Left ventricle myocardium inferior (tissue), 1 donor: ENCODE data around the gene SELENOK. TPM values are rescaled to one million over a fixed set of nuclear protein-coding genes. Genes with fewer than 3 reads are reported as not detected.
A peak's percentile ranks its signal among the peaks of the same experiment; 100 is the strongest.

Experiments used
- DNase-seq: peaks from one replicate; pipeline ENCODE4 v3.0.0-alpha.2; 2020
- H3K27ac ChIP-seq: fragments of 200-600 bp; replicated peaks from 2 replicates; pipeline ENCODE4 v1.8.0; 2021
- H3K27me3 ChIP-seq: fragments of 200-600 bp; 2 replicates; pipeline ENCODE4 v1.8.0; 2021; ENCODE audit warnings: low read depth
- H3K36me3 ChIP-seq: fragments of 200-600 bp; 2 replicates; pipeline ENCODE4 v1.8.0; 2021
- H3K4me1 ChIP-seq: fragments of 200-600 bp; 2 replicates; pipeline ENCODE4 v1.8.0; 2021
- H3K4me3 ChIP-seq: fragments of 200-600 bp; 2 replicates; pipeline ENCODE4 v1.8.0; 2021; ENCODE audit warnings: mild to moderate bottlenecking, moderate library complexity
- H3K9me3 ChIP-seq: fragments of 200-600 bp; replicated peaks from 2 replicates; pipeline ENCODE4 v1.8.0; 2021
- intact Hi-C: fragments of 100-400 bp; cut with micrococcal nuclease; formaldehyde crosslinking; loops from one replicate; pipeline ENCODE4 v1.11.0; 2022
- total RNA-seq: library from RNA; stranded (reverse); fragmentation: NEBNext Ultra II Directional; extraction: Animal tissue kit (Norgen Biotek cat#: 25700); gene quantifications from one replicate; pipeline ENCODE4 v1.2.1, GENCODE V29; 2021
- TF ChIP-seq, protein P1 (sequence below): fragments of 200-600 bp; IDR thresholded peaks from 2 replicates; pipeline ENCODE4 v1.8.0; 2021; ENCODE audit warnings: antibody characterized with exemption, mild to moderate bottlenecking, borderline replicate concordance
- donor health status: DM: no; HTN: yes; CAD: no; lungs with severe emphysema.

Gene SELENOK
- total RNA-seq, 1 donor from 2014 or later: 126 TPM

DNA sequence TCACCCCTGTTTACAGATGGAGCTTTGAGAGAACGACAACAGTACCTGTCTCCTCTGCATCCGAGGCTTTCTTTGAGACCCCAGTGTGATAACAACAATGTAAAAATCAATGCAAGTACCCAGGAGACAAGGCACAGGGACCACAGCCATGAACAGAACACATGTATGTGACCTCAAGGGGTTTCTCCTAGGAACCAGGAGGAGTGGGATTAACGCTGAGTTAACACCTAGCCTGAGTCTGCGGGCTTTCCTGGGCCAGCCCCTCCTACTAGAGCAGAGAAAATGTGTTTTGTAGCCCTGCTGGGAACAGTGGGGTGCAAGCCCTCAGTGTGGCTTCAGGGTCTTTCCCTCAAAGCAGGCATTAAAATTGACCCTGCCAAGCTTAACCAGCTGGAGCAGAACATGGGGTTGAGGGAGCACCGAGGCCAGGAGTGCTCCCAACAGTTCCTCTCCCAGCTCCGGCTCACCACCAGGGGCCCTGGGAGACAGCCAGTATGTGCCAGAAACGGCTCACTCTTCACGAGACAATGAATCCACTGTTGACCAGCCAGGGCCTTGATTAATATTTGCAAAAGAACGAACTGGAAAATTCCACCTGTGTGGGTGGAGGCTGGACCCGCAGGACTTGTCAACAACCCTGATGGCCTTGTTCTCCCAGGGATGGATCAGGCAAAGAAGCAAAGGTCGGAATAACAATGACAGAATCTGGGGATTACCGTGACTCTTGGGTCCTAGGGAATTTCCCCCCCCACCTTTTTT, 49.0 kb downstream of the SELENOK start:
- no peak overlapping the region for H3K27ac ChIP-seq
- TF ChIP-seq, protein P1, sequence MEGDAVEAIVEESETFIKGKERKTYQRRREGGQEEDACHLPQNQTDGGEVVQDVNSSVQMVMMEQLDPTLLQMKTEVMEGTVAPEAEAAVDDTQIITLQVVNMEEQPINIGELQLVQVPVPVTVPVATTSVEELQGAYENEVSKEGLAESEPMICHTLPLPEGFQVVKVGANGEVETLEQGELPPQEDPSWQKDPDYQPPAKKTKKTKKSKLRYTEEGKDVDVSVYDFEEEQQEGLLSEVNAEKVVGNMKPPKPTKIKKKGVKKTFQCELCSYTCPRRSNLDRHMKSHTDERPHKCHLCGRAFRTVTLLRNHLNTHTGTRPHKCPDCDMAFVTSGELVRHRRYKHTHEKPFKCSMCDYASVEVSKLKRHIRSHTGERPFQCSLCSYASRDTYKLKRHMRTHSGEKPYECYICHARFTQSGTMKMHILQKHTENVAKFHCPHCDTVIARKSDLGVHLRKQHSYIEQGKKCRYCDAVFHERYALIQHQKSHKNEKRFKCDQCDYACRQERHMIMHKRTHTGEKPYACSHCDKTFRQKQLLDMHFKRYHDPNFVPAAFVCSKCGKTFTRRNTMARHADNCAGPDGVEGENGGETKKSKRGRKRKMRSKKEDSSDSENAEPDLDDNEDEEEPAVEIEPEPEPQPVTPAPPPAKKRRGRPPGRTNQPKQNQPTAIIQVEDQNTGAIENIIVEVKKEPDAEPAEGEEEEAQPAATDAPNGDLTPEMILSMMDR: peak; percentile 35
- peaks cover 38% of the 10 kb centered on the region for H3K27me3 ChIP-seq
- H3K4me3 ChIP-seq: no peak overlapping the region
- peaks cover 30% of the 10 kb centered on the region for H3K4me1 ChIP-seq
- intact Hi-C loops: no loop called here
- H3K9me3 ChIP-seq: no peaks in the 10 kb centered on the region
- no peaks in the 10 kb centered on the region for H3K36me3 ChIP-seq
- no peak for DNase-seq

DNA sequence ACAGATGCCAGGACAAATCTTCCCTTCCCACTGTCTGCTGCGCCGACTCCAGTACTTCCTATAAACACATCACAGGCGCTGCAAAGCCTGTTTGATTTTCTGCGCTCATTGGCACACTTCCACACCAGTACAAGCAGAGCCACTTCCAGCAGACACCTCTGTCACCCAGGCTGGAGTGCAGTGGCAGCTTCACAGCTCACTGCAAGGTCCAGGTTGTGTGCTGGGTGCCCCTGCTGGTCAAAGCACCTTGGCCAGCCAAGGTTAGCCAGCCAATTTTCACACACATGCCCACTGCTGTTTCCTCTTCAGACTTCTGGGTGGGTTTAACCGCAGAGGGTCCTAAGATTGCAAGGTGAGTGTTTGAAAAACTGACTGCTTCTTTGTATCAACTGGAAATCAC, 50.4 kb downstream of the SELENOK start:
- Histone ChIP-seq H3K27me3 (peaks cover 24% of the 10 kb centered on the region), H3K9me3 (no peaks in the 10 kb centered on the region), H3K27ac (no peak overlapping the region), H3K4me3 (no peak overlapping the region), H3K36me3 (no peaks in the 10 kb centered on the region), H3K4me1 (peaks cover 22% of the 10 kb centered on the region)
- DNase-seq: no peak
- intact Hi-C loops: no loop called here
- TF ChIP-seq, protein P1: no peak

DNA sequence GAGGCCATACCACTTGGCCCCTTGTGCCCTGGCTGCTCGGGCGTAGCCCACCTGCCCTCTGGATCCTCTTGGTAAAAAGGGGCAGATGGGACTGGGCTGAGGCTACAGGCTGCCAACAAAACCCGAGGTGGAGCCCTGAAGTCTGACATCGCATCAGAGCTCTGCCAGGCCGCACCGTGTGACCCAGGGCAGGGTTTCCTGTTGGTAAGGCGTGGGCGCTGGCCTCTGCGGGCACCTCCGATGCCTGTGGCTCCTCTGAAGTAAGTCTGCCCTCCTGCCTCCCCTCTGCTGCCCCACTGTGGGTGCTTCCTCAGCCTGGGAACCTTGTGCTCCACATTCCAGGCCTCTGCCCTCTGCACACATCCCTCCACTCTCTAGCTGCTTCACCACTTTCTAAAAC, 54.3 kb downstream of the SELENOK start:
- H3K36me3 ChIP-seq: no peaks in the 10 kb centered on the region
- H3K4me3 ChIP-seq: no peak overlapping the region
- TF ChIP-seq, protein P1: no peak
- no peaks in the 10 kb centered on the region for H3K27me3 ChIP-seq
- H3K4me1 ChIP-seq: no peaks in the 10 kb centered on the region
- no peaks in the 10 kb centered on the region for H3K9me3 ChIP-seq
- intact Hi-C loops: no loop called here
- DNase-seq: no peak
- H3K27ac ChIP-seq: no peak overlapping the region

DNA sequence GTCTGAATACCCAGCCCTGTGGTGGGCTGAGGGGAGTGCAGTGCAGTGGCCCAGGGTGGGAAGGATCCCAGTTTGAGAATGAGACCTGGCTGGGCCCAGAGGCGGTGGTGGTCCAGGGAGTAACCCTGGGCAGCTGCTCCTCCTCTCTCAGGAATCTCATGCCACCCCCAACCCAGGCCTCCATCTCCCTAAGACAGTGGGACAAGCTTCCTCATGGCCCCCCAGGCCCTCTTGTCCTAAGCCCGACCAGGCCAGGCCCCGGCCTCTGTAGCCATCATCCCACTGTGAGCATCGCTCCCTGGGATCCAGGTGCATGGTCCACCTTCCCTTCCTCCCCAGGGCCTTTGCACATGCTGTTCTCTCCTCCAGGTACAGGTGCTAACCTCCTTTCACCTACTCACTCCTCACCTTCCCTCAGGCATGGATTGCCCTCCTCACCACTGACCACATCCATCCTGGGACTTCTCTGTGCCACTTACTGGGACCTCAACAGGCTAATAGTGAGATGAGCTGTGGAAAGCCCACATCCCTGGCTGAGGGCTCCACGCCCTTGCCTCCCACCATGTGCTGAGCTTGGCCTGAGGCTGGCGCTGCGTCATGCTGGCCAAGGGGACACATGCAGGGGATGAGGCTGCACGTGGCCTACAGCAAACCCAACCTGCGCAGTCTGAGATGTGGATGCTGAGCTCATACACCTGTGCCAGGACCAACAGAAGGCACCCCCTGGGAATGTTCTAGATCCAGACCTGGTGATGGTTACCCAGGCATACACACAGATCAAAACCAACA, 55.4 kb downstream of the SELENOK start:
- no peak overlapping the region for H3K27ac ChIP-seq
- H3K4me1 ChIP-seq: no peaks in the 10 kb centered on the region
- no peaks in the 10 kb centered on the region for H3K27me3 ChIP-seq
- H3K9me3 ChIP-seq: no peaks in the 10 kb centered on the region
- intact Hi-C loops: no loop called here
- H3K4me3 ChIP-seq: no peak overlapping the region
- no peaks in the 10 kb centered on the region for H3K36me3 ChIP-seq
- no peak for DNase-seq
- TF ChIP-seq, protein P1: no peak

DNA sequence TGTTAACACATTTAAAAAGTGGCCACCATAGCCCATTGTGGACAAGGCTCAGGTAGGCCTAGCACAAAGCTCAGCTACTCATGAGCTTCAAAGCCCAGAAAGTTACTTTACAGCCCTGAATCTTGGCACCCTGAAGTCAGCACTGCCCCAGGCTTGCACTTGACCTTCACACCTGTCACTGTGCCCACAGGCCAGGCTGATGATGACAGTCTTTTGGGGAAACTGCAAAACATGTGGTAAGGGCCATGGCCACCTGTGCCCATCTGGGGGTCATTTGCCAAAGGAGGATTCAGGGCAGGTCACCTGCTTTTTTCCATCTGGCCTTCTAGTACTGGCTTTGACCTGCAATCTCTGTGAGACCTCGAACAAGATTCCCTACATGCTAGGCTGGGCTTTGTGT, 56.4 kb downstream of the SELENOK start:
- TF ChIP-seq, protein P1: no peak
- H3K27ac ChIP-seq: no peak overlapping the region
- H3K27me3 ChIP-seq: no peaks in the 10 kb centered on the region
- no peaks in the 10 kb centered on the region for H3K9me3 ChIP-seq
- no peaks in the 10 kb centered on the region for H3K4me1 ChIP-seq
- H3K4me3 ChIP-seq: no peak overlapping the region
- no peaks in the 10 kb centered on the region for H3K36me3 ChIP-seq
- no peak for DNase-seq
- intact Hi-C loops: no loop called here
